Measurements from ENCODE around the gene KLK2. TPM values are rescaled to one million over a fixed set of nuclear protein-coding genes. Genes with fewer than 3 reads are reported as not detected.

The KLK2 gene
- total RNA-seq, 4 donors from 2014 or later = not detected

- no peak for TF ChIP-seq CTCF (IDR thresholded peaks at IDR 0.05)
- ATAC-seq (ENCODE audit: low FRiP score) (no peak), DNase-seq (ENCODE audit: low spot score) (no peak)
Observed at GRCh38 chr19:50837300-50837699, 35.9 kb upstream of the KLK2 start.

- no peak for DNase-seq (ENCODE audit: low spot score)
- no peak for TF ChIP-seq CTCF (IDR thresholded peaks at IDR 0.05)
- ATAC-seq (ENCODE audit: low FRiP score) = no peak
Observed at GRCh38 chr19:50838239-50838638, 35.0 kb upstream of the KLK2 start.

- DNase-seq (ENCODE audit: low spot score) (no peak), ATAC-seq (ENCODE audit: low FRiP score) (no peak)
- no peak for TF ChIP-seq CTCF (IDR thresholded peaks at IDR 0.05)
Observed at GRCh38 chr19:50839712-50840655, 33.3 kb upstream of the KLK2 start.

GRCh38 chr19:50842130-50842529 is 31.1 kb upstream of the KLK2 start:
- DNase-seq (ENCODE audit: low spot score) = no peak
- no peak for TF ChIP-seq CTCF (IDR thresholded peaks at IDR 0.05)
- no peak for ATAC-seq (ENCODE audit: low FRiP score)

GRCh38 chr19:50843205-50843604 is 30.0 kb upstream of the KLK2 start:
- no peak for DNase-seq (ENCODE audit: low spot score)
- TF ChIP-seq CTCF (IDR thresholded peaks at IDR 0.05) = no peak

GRCh38 chr19:50843701-50844221 is 29.5 kb upstream of the KLK2 start:
- no peak for TF ChIP-seq CTCF (IDR thresholded peaks at IDR 0.05)
- no peak for DNase-seq (ENCODE audit: low spot score)
- ATAC-seq (ENCODE audit: low FRiP score) = no peak

More at GRCh38 chr19:50843205-50843604, 30.0 kb upstream of the KLK2 start:
- no peak for ATAC-seq (ENCODE audit: low FRiP score)
